ENCODE measurements around the gene MYZAP. TPM values are rescaled to one million over a fixed set of nuclear protein-coding genes. Genes with fewer than 3 reads are reported as not detected.

MYZAP gene
- total and polyA plus RNA-seq, 2 experiments from 2014 or later, result 1.0 to 1.5 TPM

- DNase-seq (ENCODE audit: low spot score) (no peak), ATAC-seq (no peak)
- no peak overlapping the region for H3K4me2 ChIP-seq
- H3K9me2 ChIP-seq (ENCODE audit: insufficient read depth), result no peaks in the 10 kb centered on the region
- no peaks in the 10 kb centered on the region for H4K20me1 ChIP-seq (replicated peaks; ENCODE audit: insufficient read depth)
- Mint-ChIP-seq H3K9me3 (no peaks in the 10 kb centered on the region), H3K27ac (no peak overlapping the region), H3K36me3 (ENCODE audit: low read depth) (no peaks in the 10 kb centered on the region), H3K4me1 (no peaks in the 10 kb centered on the region), H3K4me3 (no peak overlapping the region), H3K27me3 (ENCODE audit: insufficient read depth, low read depth, poor library complexity) (peaks cover 2% of the 10 kb centered on the region)
- no peak overlapping the region for H3K27ac ChIP-seq (ENCODE audit: low read depth)
- no peaks in the 10 kb centered on the region for H3K4me1 ChIP-seq (ENCODE audit: insufficient read depth)
- no peak overlapping the region for H3K4me3 ChIP-seq
- H3K79me2 ChIP-seq (replicated peaks; ENCODE audit: insufficient read depth), result no peaks in the 10 kb centered on the region
- H3K27me3 ChIP-seq (ENCODE audit: insufficient read depth), result no peaks in the 10 kb centered on the region
- H3F3A ChIP-seq (replicated peaks; ENCODE audit: low read depth), result no peaks in the 10 kb centered on the region
- H2AFZ ChIP-seq, result no peak overlapping the region
- no peaks in the 10 kb centered on the region for H3K36me3 ChIP-seq (ENCODE audit: insufficient read depth)
- TF ChIP-seq JUNB (IDR thresholded peaks at IDR 0.05; ENCODE audit: unreplicated experiment) (no peak), ZNF331 (CRISPR knock-in tag; IDR thresholded peaks at IDR 0.05; ENCODE audit: low read depth) (no peak), CREB1 (CRISPR knock-in tag; IDR thresholded peaks at IDR 0.05; ENCODE audit: low read depth) (no peak), CTCF (conservative IDR thresholded peaks at IDR 0.05; ENCODE audit: low read depth in 2 of 2) (no peak)
Measured at GRCh38 chr15:57646087-57646486, 54.4 kb downstream of the MYZAP start.

- H3K27me3 Mint-ChIP-seq (ENCODE audit: insufficient read depth, low read depth, poor library complexity), result peaks cover 2% of the 10 kb centered on the region
- H4K20me1 ChIP-seq (replicated peaks; ENCODE audit: insufficient read depth), result no peaks in the 10 kb centered on the region
- H3K36me3 Mint-ChIP-seq (ENCODE audit: low read depth), result no peaks in the 10 kb centered on the region
- TF ChIP-seq STAT1 (IDR thresholded peaks at IDR 0.05; ENCODE audit: unreplicated experiment) (no peak), ZNF331 (CRISPR knock-in tag; IDR thresholded peaks at IDR 0.05; ENCODE audit: low read depth) (no peak)
- no peaks in the 10 kb centered on the region for H3K79me2 ChIP-seq (replicated peaks; ENCODE audit: insufficient read depth)
- H3K27ac Mint-ChIP-seq, result no peak overlapping the region
- H3K4me2 ChIP-seq, result no peak overlapping the region
- no peak overlapping the region for H3K4me3 Mint-ChIP-seq
- H3K27ac ChIP-seq (ENCODE audit: low read depth), result no peak overlapping the region
- H3K4me1 ChIP-seq (ENCODE audit: insufficient read depth), result no peaks in the 10 kb centered on the region
- no peak overlapping the region for H2AFZ ChIP-seq
- H3K4me1 Mint-ChIP-seq, result no peaks in the 10 kb centered on the region
- H3F3A ChIP-seq (replicated peaks; ENCODE audit: low read depth), result no peaks in the 10 kb centered on the region
- no peaks in the 10 kb centered on the region for H3K27me3 ChIP-seq (ENCODE audit: insufficient read depth)
- H3K9me3 Mint-ChIP-seq, result no peaks in the 10 kb centered on the region
- DNase-seq (ENCODE audit: low spot score) (no peak), ATAC-seq (no peak; the same call in 2 of the 3 replicates)
- H3K4me3 ChIP-seq, result no peak overlapping the region
- H3K9me2 ChIP-seq (ENCODE audit: insufficient read depth), result no peaks in the 10 kb centered on the region
- H3K36me3 ChIP-seq (ENCODE audit: insufficient read depth), result no peaks in the 10 kb centered on the region
Measured at GRCh38 chr15:57647071-57647790, 55.5 kb downstream of the MYZAP start.

- Histone ChIP-seq H3K79me2 (replicated peaks; ENCODE audit: insufficient read depth) (no peaks in the 10 kb centered on the region), H3K4me1 (ENCODE audit: insufficient read depth) (no peaks in the 10 kb centered on the region), H3K4me2 (no peak overlapping the region), H3K27me3 (ENCODE audit: insufficient read depth) (no peaks in the 10 kb centered on the region), H3F3A (replicated peaks; ENCODE audit: low read depth) (no peaks in the 10 kb centered on the region), H3K4me3 (no peak overlapping the region), H3K9me2 (ENCODE audit: insufficient read depth) (no peaks in the 10 kb centered on the region), H2AFZ (no peak overlapping the region), H4K20me1 (replicated peaks; ENCODE audit: insufficient read depth) (no peaks in the 10 kb centered on the region), H3K36me3 (ENCODE audit: insufficient read depth) (no peaks in the 10 kb centered on the region), H3K27ac (ENCODE audit: low read depth) (no peak overlapping the region)
- H3K27ac Mint-ChIP-seq, result no peak overlapping the region
- peaks cover 2% of the 10 kb centered on the region for H3K27me3 Mint-ChIP-seq (ENCODE audit: insufficient read depth, low read depth, poor library complexity)
- H3K9me3 Mint-ChIP-seq, result no peaks in the 10 kb centered on the region
- no peaks in the 10 kb centered on the region for H3K4me1 Mint-ChIP-seq
- ATAC-seq (peak; percentile 48), DNase-seq (ENCODE audit: low spot score) (peak; percentile 18)
- H3K36me3 Mint-ChIP-seq (ENCODE audit: low read depth), result no peaks in the 10 kb centered on the region
- no peak overlapping the region for H3K4me3 Mint-ChIP-seq
- TF ChIP-seq ZNF331 (CRISPR knock-in tag; IDR thresholded peaks at IDR 0.05; ENCODE audit: low read depth) (no peak), ZNF462 (CRISPR knock-in tag; IDR thresholded peaks at IDR 0.05) (no peak), ETS1 (IDR thresholded peaks at IDR 0.05) (no peak), STAT1 (IDR thresholded peaks at IDR 0.05; ENCODE audit: unreplicated experiment) (no peak)
Measured at GRCh38 chr15:57647791-57648130, 56.1 kb downstream of the MYZAP start.
